ENCODE results near the gene AP1G1.

- TF ChIP-seq, protein P1, sequence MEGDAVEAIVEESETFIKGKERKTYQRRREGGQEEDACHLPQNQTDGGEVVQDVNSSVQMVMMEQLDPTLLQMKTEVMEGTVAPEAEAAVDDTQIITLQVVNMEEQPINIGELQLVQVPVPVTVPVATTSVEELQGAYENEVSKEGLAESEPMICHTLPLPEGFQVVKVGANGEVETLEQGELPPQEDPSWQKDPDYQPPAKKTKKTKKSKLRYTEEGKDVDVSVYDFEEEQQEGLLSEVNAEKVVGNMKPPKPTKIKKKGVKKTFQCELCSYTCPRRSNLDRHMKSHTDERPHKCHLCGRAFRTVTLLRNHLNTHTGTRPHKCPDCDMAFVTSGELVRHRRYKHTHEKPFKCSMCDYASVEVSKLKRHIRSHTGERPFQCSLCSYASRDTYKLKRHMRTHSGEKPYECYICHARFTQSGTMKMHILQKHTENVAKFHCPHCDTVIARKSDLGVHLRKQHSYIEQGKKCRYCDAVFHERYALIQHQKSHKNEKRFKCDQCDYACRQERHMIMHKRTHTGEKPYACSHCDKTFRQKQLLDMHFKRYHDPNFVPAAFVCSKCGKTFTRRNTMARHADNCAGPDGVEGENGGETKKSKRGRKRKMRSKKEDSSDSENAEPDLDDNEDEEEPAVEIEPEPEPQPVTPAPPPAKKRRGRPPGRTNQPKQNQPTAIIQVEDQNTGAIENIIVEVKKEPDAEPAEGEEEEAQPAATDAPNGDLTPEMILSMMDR (IDR thresholded peaks at IDR 0.05): no peak
- TF ChIP-seq POLR2A (IDR thresholded peaks at IDR 0.05): no peak
These were observed 45.8 kb upstream of the AP1G1 start for GRCh38 chr16:71854369-71854948.

Measured in thyroid gland (tissue), 4 donors.